GM18909 (cell line): Measurements from ENCODE around the gene OR2M7.
"Not testable (repeated sequence)": the region's sequence is repeated elsewhere in the genome, so short reads cannot be mapped to it uniquely, and the experiment has no call there.

Experiments used
- ATAC-seq: cut with Tn5 transposase; IDR thresholded peaks from one replicate; pipeline ENCODE4 v1.9.1; 2021; ENCODE audit warnings: mild to moderate bottlenecking; ENCODE audit not compliant: unreplicated experiment, poor library complexity

Gene OR2M7

GRCh38 chr1:248324468-248324867, at the start of gene OR2M7:
Gene OR2M7 (minus strand): TSS chr1:248324568. CDS start chr1:248324568, 0 bp downstream.
- no peak for ATAC-seq

GRCh38 chr1:248373761-248374160, 49.4 kb upstream of the OR2M7 start:
- no peak for ATAC-seq

GRCh38 chr1:248372394-248372793, 48.0 kb upstream of the OR2M7 start:
- peak; percentile 59 for ATAC-seq

GRCh38 chr1:248366609-248367008, 42.2 kb upstream of the OR2M7 start:
- ATAC-seq = no peak

GRCh38 chr1:248361121-248361715, 36.9 kb upstream of the OR2M7 start, which contains the start of gene OR2T4:
Gene OR2T4 (plus strand): TSS chr1:248361665. CDS start chr1:248361665, 0 bp downstream.
- ATAC-seq = no peak

GRCh38 chr1:248359415-248359814, 35.0 kb upstream of the OR2M7 start:
- no peak for ATAC-seq

- ATAC-seq = no peak
Observed at GRCh38 chr1:248348475-248348874, 24.1 kb upstream of the OR2M7 start, which contains the start of gene OR14C36. Gene OR14C36 (plus strand): TSS chr1:248348775. CDS start chr1:248348775, 0 bp downstream.

- ATAC-seq = no peak
Observed at GRCh38 chr1:248343451-248343850, 19.1 kb upstream of the OR2M7 start.

GRCh38 chr1:248316796-248317195, 7.6 kb downstream of the OR2M7 start:
- ATAC-seq = no peak

GRCh38 chr1:248306740-248307139, 17.6 kb downstream of the OR2M7 start:
- not testable (repeated sequence) for ATAC-seq

GRCh38 chr1:248306103-248306502, 18.3 kb downstream of the OR2M7 start:
- ATAC-seq = no peak

GRCh38 chr1:248305672-248306071, 18.7 kb downstream of the OR2M7 start:
- ATAC-seq = not testable (repeated sequence)

- no peak for ATAC-seq
Observed at GRCh38 chr1:248303324-248303723, 21.0 kb downstream of the OR2M7 start, which contains the start of gene OR2T12. Gene OR2T12 (minus strand): TSS chr1:248303424. CDS start chr1:248295578, 7,846 bp downstream.

- ATAC-seq = no peak
Observed at GRCh38 chr1:248288391-248288790, 36.0 kb downstream of the OR2M7 start.

GRCh38 chr1:248277876-248278275, 46.5 kb downstream of the OR2M7 start, which contains the start of gene OR2T33:
Gene OR2T33 (minus strand): TSS chr1:248277976. CDS start chr1:248273814, 4,162 bp downstream.
- ATAC-seq = no peak
